Measurements from ENCODE around the gene TSHZ2. TPM values are rescaled to one million over a fixed set of nuclear protein-coding genes. Genes with fewer than 3 reads are reported as not detected.
"Not testable (repeated sequence)": the region's sequence is repeated elsewhere in the genome, so short reads cannot be mapped to it uniquely, and the experiment has no call there.

The TSHZ2 gene
- total and polyA plus RNA-seq, 7 donors: 1.2 to 32.7 (median 14.0) TPM

DNA sequence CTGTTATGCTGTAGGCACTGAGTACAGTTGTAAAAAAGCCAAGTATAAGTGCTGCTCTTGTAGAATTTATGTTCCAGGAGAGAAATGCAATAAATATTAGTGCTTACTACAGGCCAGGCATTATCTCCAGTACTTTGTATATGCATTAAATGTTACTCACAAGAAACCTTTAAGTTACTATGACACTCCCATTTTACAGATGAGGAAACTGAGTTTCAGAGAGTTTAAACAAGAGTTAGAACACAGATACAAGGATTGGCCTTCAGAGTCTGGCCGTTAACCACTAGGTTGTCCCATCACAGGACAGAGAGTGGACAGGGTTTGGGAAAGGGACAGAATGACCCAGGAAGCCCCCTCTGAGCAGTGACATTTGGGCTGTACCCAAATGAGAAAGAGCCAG, 347.0 kb downstream of the TSHZ2 start:
- Histone ChIP-seq H3K4me1 (no peaks in the 10 kb centered on the region), H3K36me3 (no peaks in the 10 kb centered on the region), H3K27me3 (no peaks in the 10 kb centered on the region), H3K27ac (no peak overlapping the region), H3K9me3 (no peaks in the 10 kb centered on the region), H3K4me3 (no peak overlapping the region)
- intact Hi-C loops (cut with DNase I): no loop called here
- TF ChIP-seq POLR2AphosphoS5 (IDR thresholded peaks at IDR 0.05): no peak
- no peak for TF ChIP-seq EP300 (IDR thresholded peaks at IDR 0.05)
- TF ChIP-seq, protein P1, sequence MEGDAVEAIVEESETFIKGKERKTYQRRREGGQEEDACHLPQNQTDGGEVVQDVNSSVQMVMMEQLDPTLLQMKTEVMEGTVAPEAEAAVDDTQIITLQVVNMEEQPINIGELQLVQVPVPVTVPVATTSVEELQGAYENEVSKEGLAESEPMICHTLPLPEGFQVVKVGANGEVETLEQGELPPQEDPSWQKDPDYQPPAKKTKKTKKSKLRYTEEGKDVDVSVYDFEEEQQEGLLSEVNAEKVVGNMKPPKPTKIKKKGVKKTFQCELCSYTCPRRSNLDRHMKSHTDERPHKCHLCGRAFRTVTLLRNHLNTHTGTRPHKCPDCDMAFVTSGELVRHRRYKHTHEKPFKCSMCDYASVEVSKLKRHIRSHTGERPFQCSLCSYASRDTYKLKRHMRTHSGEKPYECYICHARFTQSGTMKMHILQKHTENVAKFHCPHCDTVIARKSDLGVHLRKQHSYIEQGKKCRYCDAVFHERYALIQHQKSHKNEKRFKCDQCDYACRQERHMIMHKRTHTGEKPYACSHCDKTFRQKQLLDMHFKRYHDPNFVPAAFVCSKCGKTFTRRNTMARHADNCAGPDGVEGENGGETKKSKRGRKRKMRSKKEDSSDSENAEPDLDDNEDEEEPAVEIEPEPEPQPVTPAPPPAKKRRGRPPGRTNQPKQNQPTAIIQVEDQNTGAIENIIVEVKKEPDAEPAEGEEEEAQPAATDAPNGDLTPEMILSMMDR (IDR thresholded peaks at IDR 0.05): no peak
- no peak for DNase-seq
- WGBS, 2 donors: 95 to 96% methylated on average over 1 of the region's 1 CpG

DNA sequence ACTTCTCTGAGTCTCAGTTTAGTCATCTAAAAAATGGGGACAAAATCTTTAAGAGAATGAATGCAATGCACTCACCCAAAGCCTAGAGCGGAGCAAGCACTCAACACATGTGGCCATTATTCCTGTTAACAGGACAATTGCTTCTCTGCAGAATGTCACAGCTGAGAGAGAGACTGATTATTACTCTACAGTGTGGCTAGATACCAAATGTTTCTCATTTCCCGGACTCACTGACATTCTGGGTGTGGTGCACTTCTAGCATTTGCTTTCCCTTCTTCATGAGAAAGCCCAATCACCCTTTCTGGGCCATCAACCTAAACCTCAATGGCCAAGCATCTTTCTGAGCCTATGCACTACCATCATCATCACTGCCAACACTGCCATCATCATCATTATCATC, 347.6 kb downstream of the TSHZ2 start:
- H3K4me1 ChIP-seq: no peaks in the 10 kb centered on the region
- WGBS, 2 donors: 77 to 89% methylated on average over 2 of the region's 2 CpGs

DNA sequence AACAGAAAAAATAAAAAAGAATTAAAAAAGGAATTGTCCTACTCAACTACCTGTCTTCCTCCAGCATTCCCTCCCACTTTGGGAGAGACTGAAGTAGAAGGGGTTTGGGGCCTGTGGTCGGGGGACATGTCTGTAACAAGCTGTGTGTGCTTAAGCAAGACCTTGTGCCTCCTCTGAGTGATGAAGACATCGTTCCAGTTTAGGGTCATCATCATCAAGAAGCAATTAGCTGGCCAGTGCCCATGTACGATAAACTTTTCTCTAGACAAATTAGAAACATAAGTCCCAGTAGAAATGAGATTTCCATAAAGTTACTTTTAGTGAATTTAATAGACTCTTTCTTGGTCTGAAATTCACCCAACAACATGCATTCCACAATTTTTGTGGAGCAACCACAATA, 348.5 kb downstream of the TSHZ2 start:
- Histone ChIP-seq H3K4me3 (no peak overlapping the region), H3K36me3 (no peaks in the 10 kb centered on the region), H3K27me3 (no peaks in the 10 kb centered on the region), H3K27ac (no peak overlapping the region), H3K4me1 (no peaks in the 10 kb centered on the region), H3K9me3 (no peaks in the 10 kb centered on the region)
- WGBS, 2 donors: 74 to 81% methylated on average over 3 of the region's 3 CpGs
- intact Hi-C loops (cut with DNase I): no loop called here
- TF ChIP-seq, protein P1 (IDR thresholded peaks at IDR 0.05): no peak
- TF ChIP-seq POLR2A (IDR thresholded peaks at IDR 0.05) (no peak), POLR2AphosphoS5 (IDR thresholded peaks at IDR 0.05) (no peak), EP300 (IDR thresholded peaks at IDR 0.05) (no peak)
- DNase-seq: no peak

More for the DNA sequence above, 347.6 kb downstream of the TSHZ2 start:
- intact Hi-C loops (cut with DNase I): no loop called here
- no peak for DNase-seq
- Histone ChIP-seq H3K36me3 (no peaks in the 10 kb centered on the region), H3K27me3 (no peaks in the 10 kb centered on the region), H3K4me3 (no peak overlapping the region), H3K9me3 (no peaks in the 10 kb centered on the region), H3K27ac (no peak overlapping the region)
- TF ChIP-seq, protein P1 (IDR thresholded peaks at IDR 0.05): no peak
- TF ChIP-seq POLR2A (IDR thresholded peaks at IDR 0.05) (no peak), POLR2AphosphoS5 (IDR thresholded peaks at IDR 0.05) (no peak), EP300 (IDR thresholded peaks at IDR 0.05) (no peak)

DNA sequence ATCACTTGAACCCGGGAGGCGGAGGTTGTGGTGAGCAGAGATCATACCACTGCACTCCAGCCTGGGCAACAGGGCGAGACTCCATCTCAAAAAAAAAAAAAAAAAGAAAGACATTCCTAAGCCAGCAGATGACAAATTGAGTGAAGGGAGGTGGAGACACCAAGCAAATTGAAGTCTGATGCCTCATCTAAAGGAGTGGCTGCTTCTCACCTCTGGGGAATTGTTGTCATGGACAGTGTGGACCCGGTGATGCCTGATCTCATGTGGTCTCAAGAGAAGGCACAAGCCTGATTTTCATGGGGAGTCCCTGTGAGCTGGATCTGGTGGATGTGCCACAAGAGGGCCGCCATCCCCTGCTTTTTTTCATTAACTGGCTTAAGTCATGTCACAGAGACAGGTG, 349.4 kb downstream of the TSHZ2 start:
- TF ChIP-seq EP300 (IDR thresholded peaks at IDR 0.05): no peak
- TF ChIP-seq POLR2AphosphoS5 (IDR thresholded peaks at IDR 0.05): no peak
- WGBS, 2 donors: 91 to 93% methylated on average over 5 of the region's 5 CpGs

DNA sequence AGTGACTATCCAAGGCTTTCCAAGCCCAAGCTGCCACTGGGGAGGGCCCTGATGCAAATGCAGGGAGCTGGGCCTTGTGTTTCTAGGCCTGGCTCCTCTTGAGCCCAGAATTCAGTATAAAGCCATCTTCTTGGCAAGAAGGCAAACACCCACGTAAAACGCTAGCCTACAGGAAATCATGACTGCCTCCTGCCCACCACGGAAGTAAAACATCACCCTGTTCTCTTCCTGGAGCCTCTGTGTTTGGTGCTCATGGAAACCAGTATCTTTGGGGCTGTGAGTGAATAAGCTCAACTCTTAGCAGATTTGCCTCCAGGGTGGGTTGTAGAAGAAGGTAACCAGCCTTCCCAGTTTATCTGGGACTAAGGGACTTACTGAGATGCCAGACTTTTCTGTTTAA, 350.5 kb downstream of the TSHZ2 start:
- DNase-seq: no peak
- Histone ChIP-seq H3K27me3 (no peaks in the 10 kb centered on the region), H3K36me3 (no peaks in the 10 kb centered on the region), H3K27ac (no peak overlapping the region), H3K4me1 (no peaks in the 10 kb centered on the region), H3K4me3 (no peak overlapping the region), H3K9me3 (no peaks in the 10 kb centered on the region)
- intact Hi-C loops (cut with DNase I): no loop called here
- TF ChIP-seq EP300 (IDR thresholded peaks at IDR 0.05): no peak
- no peak for TF ChIP-seq POLR2A (IDR thresholded peaks at IDR 0.05)
- TF ChIP-seq, protein P1 (IDR thresholded peaks at IDR 0.05): no peak
- TF ChIP-seq POLR2AphosphoS5 (IDR thresholded peaks at IDR 0.05): no peak
- WGBS, 2 donors: 59 to 87% methylated on average over 3 of the region's 3 CpGs

More for the DNA sequence above, 349.4 kb downstream of the TSHZ2 start:
- H3K4me1 ChIP-seq: no peaks in the 10 kb centered on the region
- no peak for DNase-seq
- no peak overlapping the region for H3K27ac ChIP-seq
- no peaks in the 10 kb centered on the region for H3K27me3 ChIP-seq
- intact Hi-C loops (cut with DNase I): no loop called here
- H3K9me3 ChIP-seq: no peaks in the 10 kb centered on the region
- H3K4me3 ChIP-seq: no peak overlapping the region
- H3K36me3 ChIP-seq: no peaks in the 10 kb centered on the region

DNA sequence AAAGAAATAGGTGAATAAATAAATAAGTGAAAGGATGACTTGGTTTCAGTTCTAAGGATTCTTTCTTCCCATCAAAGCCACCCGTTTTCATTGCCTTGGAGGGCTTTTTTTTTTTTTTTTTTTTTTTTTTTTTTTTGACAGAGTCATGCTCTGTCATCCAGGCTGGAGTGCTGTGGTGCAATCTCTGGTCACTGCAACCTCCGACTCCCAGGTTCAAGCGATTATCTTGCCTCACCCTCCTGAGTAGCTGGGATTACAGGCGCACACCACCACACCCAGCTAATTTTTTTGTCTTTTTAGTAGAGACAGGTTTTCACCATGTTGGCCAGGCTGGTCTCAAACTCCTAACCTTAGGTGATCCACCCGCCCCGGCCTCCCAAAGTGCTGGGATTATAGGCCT, 351.3 kb downstream of the TSHZ2 start:
- H3K27ac ChIP-seq; H3K4me1 ChIP-seq; DNase-seq; H3K36me3 ChIP-seq; H3K9me3 ChIP-seq; H3K27me3 ChIP-seq; H3K4me3 ChIP-seq; intact Hi-C loops (cut with DNase I): not testable (repeated sequence)
- WGBS, 2 donors: 89 to 93% methylated on average over 6 of the region's 6 CpGs
